MM.1S (cell line): ENCODE data around the gene SYVN1.

Experiments used
- DNase-seq: peaks from one replicate; pipeline ENCODE4 v3.0.0-alpha.2; 2015
- H2AFZ ChIP-seq: fragments of 300-600 bp; sonication (generic); 2 replicates; pipeline ENCODE4 v1.6.0; 2016; ENCODE audit warnings: antibody characterized with exemption, low read length
- H3F3A ChIP-seq: fragments of 300-600 bp; sonication (generic); 2 replicates; pipeline ENCODE4 v1.6.1; 2016; ENCODE audit warnings: mild to moderate bottlenecking, antibody characterized with exemption, low read length, moderate library complexity, mixed read lengths; ENCODE audit not compliant: insufficient read depth
- H3K27ac ChIP-seq: fragments of 300-600 bp; sonication (generic); 2 replicates; pipeline ENCODE4 v1.5.1; 2016; ENCODE audit warnings: mild to moderate bottlenecking, low read length
- H3K27me3 ChIP-seq: fragments of 300-600 bp; sonication (generic); replicated peaks from 2 replicates; pipeline ENCODE4 v1.6.0; 2016; ENCODE audit warnings: low read length; ENCODE audit not compliant: insufficient read depth
- H3K36me3 ChIP-seq: fragments of 300-600 bp; sonication (generic); replicated peaks from 2 replicates; pipeline ENCODE4 v1.6.1; 2016; ENCODE audit warnings: mild to moderate bottlenecking, low read length, mixed read lengths; ENCODE audit not compliant: insufficient read depth
- H3K4me1 ChIP-seq: fragments of 300-600 bp; sonication (generic); 2 replicates; pipeline ENCODE4 v1.6.1; 2016; ENCODE audit warnings: low read length, mixed read lengths
- H3K4me2 ChIP-seq: fragments of 300-600 bp; sonication (generic); 2 replicates; pipeline ENCODE4 v1.6.0; 2016; ENCODE audit warnings: low read depth, low read length
- H3K4me3 ChIP-seq: fragments of 300-600 bp; sonication (generic); 2 replicates; pipeline ENCODE4 v1.5.1; 2016; ENCODE audit warnings: low read length, mixed read lengths
- H3K79me2 ChIP-seq: fragments of 300-600 bp; sonication (generic); 2 replicates; pipeline ENCODE4 v1.6.1; 2016; ENCODE audit warnings: mixed run types, low read length, mixed read lengths
- H3K9ac ChIP-seq: fragments of 300-600 bp; sonication (generic); 2 replicates; pipeline ENCODE4 v1.6.1; 2016; ENCODE audit warnings: low read length, mixed read lengths
- H3K9me2 ChIP-seq: fragments of 300-600 bp; sonication (generic); replicated peaks from 2 replicates; pipeline ENCODE4 v1.6.1; 2016; ENCODE audit warnings: mild to moderate bottlenecking, low read length, mixed read lengths; ENCODE audit not compliant: insufficient read depth
- H3K9me3 ChIP-seq: fragments of 300-600 bp; sonication (generic); replicated peaks from 2 replicates; pipeline ENCODE4 v1.6.1; 2016; ENCODE audit warnings: mild to moderate bottlenecking, low read length, mixed read lengths; ENCODE audit not compliant: insufficient read depth
- H4K20me1 ChIP-seq: fragments of 300-600 bp; sonication (generic); 2 replicates; pipeline ENCODE4 v1.6.1; 2016; ENCODE audit warnings: mild to moderate bottlenecking, low read length, moderate library complexity, mixed read lengths; ENCODE audit not compliant: insufficient read depth
- CTCF ChIP-seq: fragments of 300-600 bp; sonication (generic); IDR thresholded peaks from 2 replicates; pipeline ENCODE4 v1.5.1; 2016; ENCODE audit warnings: antibody characterized with exemption, low read length, mixed read lengths
- EZH2 ChIP-seq: fragments of 300-600 bp; sonication (generic); optimal IDR thresholded peaks from 2 replicates; pipeline ENCODE3; 2017; ENCODE audit warnings: low read depth, mild to moderate bottlenecking, antibody characterized with exemption, low read length, mixed read lengths
- EZH2phosphoT487 ChIP-seq: fragments of 300-600 bp; sonication (generic); IDR thresholded peaks from 2 replicates; pipeline ENCODE4 v1.6.1; 2018; ENCODE audit warnings: antibody characterized with exemption, low read length

SYVN1 gene

GRCh38 chr11:65090628-65091027 lies 43.7 kb downstream of the SYVN1 start:
- peak overlapping the region; percentile 87 for H3K27ac ChIP-seq

GRCh38 chr11:65089621-65090020 lies 44.7 kb downstream of the SYVN1 start:
- peak; percentile 97 for DNase-seq
- TF ChIP-seq EZH2 (no peak), EZH2phosphoT487 (no peak), CTCF (peak; percentile 51)
- no peaks in the 10 kb centered on the region; the same call in 1 of the 2 replicates for H3K36me3 ChIP-seq
- peaks cover 34% of the 10 kb centered on the region for H3K79me2 ChIP-seq
- peak overlapping the region; percentile 87 for H3K27ac ChIP-seq
- no peaks in the 10 kb centered on the region for H3K9me2 ChIP-seq
- peaks cover 52% of the 10 kb centered on the region for H3K4me1 ChIP-seq
- H3K9ac ChIP-seq, result peak overlapping the region; percentile 43
- H4K20me1 ChIP-seq, result no peaks in the 10 kb centered on the region
- peak overlapping the region; percentile 79 for H3K4me2 ChIP-seq
- H2AFZ ChIP-seq, result no peak overlapping the region
- H3K27me3 ChIP-seq, result no peaks in the 10 kb centered on the region
- H3K4me3 ChIP-seq, result peak overlapping the region; percentile 30; the same call in 1 of the 2 replicates
- peaks cover 48% of the 10 kb centered on the region for H3F3A ChIP-seq
- H3K9me3 ChIP-seq, result no peaks in the 10 kb centered on the region

More at GRCh38 chr11:65090628-65091027, 43.7 kb downstream of the SYVN1 start:
- Histone ChIP-seq H3K79me2 (peaks cover 24% of the 10 kb centered on the region), H3K4me3 (no peak overlapping the region), H3K9me2 (no peaks in the 10 kb centered on the region), H3K4me1 (peaks cover 42% of the 10 kb centered on the region), H3K9ac (peak overlapping the region; percentile 32; the same call in 1 of the 2 replicates), H3K9me3 (no peaks in the 10 kb centered on the region), H2AFZ (no peak overlapping the region), H4K20me1 (no peaks in the 10 kb centered on the region), H3F3A (peaks cover 53% of the 10 kb centered on the region), H3K27me3 (no peaks in the 10 kb centered on the region), H3K36me3 (no peaks in the 10 kb centered on the region; the same call in 1 of the 2 replicates), H3K4me2 (peak overlapping the region; percentile 39; the same call in 1 of the 2 replicates)
- DNase-seq, result peak; percentile 82
- TF ChIP-seq CTCF, result no peak
- TF ChIP-seq EZH2phosphoT487, result no peak
- TF ChIP-seq EZH2, result no peak

- Histone ChIP-seq H3K4me2 (peak overlapping the region; percentile 79; the same call in 1 of the 2 replicates), H3K27me3 (no peaks in the 10 kb centered on the region), H3K9me2 (no peaks in the 10 kb centered on the region), H2AFZ (no peak overlapping the region), H3K9ac (peak overlapping the region; percentile 43; the same call in 1 of the 2 replicates), H3K4me1 (peaks cover 55% of the 10 kb centered on the region), H3K79me2 (peaks cover 50% of the 10 kb centered on the region), H3K36me3 (no peaks in the 10 kb centered on the region; the same call in 1 of the 2 replicates), H3K27ac (peak overlapping the region; percentile 87; the same call in 1 of the 2 replicates), H3F3A (peaks cover 44% of the 10 kb centered on the region), H4K20me1 (no peaks in the 10 kb centered on the region), H3K4me3 (no peak overlapping the region), H3K9me3 (no peaks in the 10 kb centered on the region)
- no peak for DNase-seq
- no peak for TF ChIP-seq EZH2phosphoT487
- TF ChIP-seq CTCF, result no peak
- TF ChIP-seq EZH2, result no peak
These were observed 46.5 kb downstream of the SYVN1 start for GRCh38 chr11:65087827-65088226.
